B cell (primary cell): ENCODE measurements around the gene FZR1. TPM values are rescaled to one million over a fixed set of nuclear protein-coding genes. Genes with fewer than 3 reads are reported as not detected.

Experiments
- ATAC-seq: fragments of 200-7000 bp; cut with Tn5 transposase; one replicate; pipeline ENCODE4 v1.10.0; 2021; ENCODE audit warnings: low read depth, mild to moderate bottlenecking, moderate number of reproducible peaks, moderate library complexity
- CTCF ChIA-PET: fragments of 350-600 bp; sonication (Branson Sonifier 250); formaldehyde crosslinking; loops from one replicate; lab custom pipeline; 2021; ENCODE audit warnings: antibody characterized with exemption, inconsistent platforms; lab: Charles Lee
- POLR2A ChIA-PET: fragments of 350-600 bp; sonication (Branson Sonifier 250); formaldehyde crosslinking; loops from one replicate; lab custom pipeline; 2021; ENCODE audit warnings: antibody characterized with exemption; lab: Charles Lee
- DNase-seq: peaks from one replicate; pipeline ENCODE4 v3.0.0; 2013
- H2AFZ ChIP-seq: 2 replicates; pipeline ENCODE4 v1.6.1; 2012; ENCODE audit warnings: mild to moderate bottlenecking, low read depth, low read length; ENCODE audit not compliant: insufficient read depth, poor library complexity, severe bottlenecking
- H3K27ac ChIP-seq, 2 donors: 1 replicate in 1 of 2; 2 replicates in 1 of 2; pipeline ENCODE4 v1.5.1; 2012 to 2013; ENCODE audit warnings: low read length in 2 of 2, mild to moderate bottlenecking in 2 of 2, moderate library complexity in 1 of 2
- H3K27me3 ChIP-seq, 4 experiments: fragments of 200-600 bp in 1 of 4; sonication (generic) in 1 of 4; replicated peaks in 1 of 4; 1 replicate in 2 of 4; 2 replicates in 2 of 4; pipeline versions ENCODE4 v1.6.1 to v1.7.0; 2013 to 2016; ENCODE audit warnings: low read length in 3 of 4, mild to moderate bottlenecking in 2 of 4, mixed read lengths in 1 of 4, moderate library complexity in 1 of 4; ENCODE audit not compliant: insufficient read depth in 4 of 4, control insufficient read depth in 3 of 4; ENCODE audit errors: control extremely low read depth in 1 of 4
- H3K36me3 ChIP-seq, 2 experiments: replicated peaks in 1 of 2; 1 replicate in 1 of 2; 2 replicates in 1 of 2; pipeline versions ENCODE4 v1.6.1 to v1.7.1; 2013; ENCODE audit warnings: low read length in 1 of 2; ENCODE audit not compliant: insufficient read depth in 2 of 2, control insufficient read depth in 1 of 2; ENCODE audit errors: control extremely low read depth in 1 of 2, extremely low read depth in 1 of 2
- H3K4me1 ChIP-seq, 2 donors: fragments of 200-600 bp in 1 of 2; sonication (generic) in 1 of 2; 1 replicate in 1 of 2; 2 replicates in 1 of 2; pipeline versions ENCODE4 v1.5.1 to v1.6.1; 2013 to 2017; ENCODE audit warnings: low read length in 2 of 2; ENCODE audit not compliant: control insufficient read depth in 2 of 2, insufficient read depth in 2 of 2
- H3K4me2 ChIP-seq: replicated peaks from 2 replicates; pipeline ENCODE3; 2012; ENCODE audit warnings: mild to moderate bottlenecking, low read depth, low read length; ENCODE audit not compliant: poor library complexity, severe bottlenecking
- H3K4me3 ChIP-seq, 5 experiments: fragments of 200-600 bp in 1 of 5; sonication (generic) in 1 of 5; 1 replicate in 3 of 5; 2 replicates in 2 of 5; pipeline versions ENCODE4 v1.5.1 to v1.7.0; 2011 to 2016; ENCODE audit warnings: low read length in 4 of 5, mild to moderate bottlenecking in 4 of 5, low read depth in 2 of 5, control low read depth in 1 of 5, moderate library complexity in 1 of 5; ENCODE audit not compliant: insufficient read depth in 1 of 5; ENCODE audit errors: control extremely low read depth in 1 of 5, extremely low read depth in 1 of 5
- H3K79me2 ChIP-seq: fragments of 200-600 bp; sonication (generic); one replicate; pipeline ENCODE4 v1.6.0; 2016; ENCODE audit warnings: low read length; ENCODE audit not compliant: control insufficient read depth, insufficient read depth
- H3K9ac ChIP-seq: fragments of 200-600 bp; sonication (generic); 2 replicates; pipeline ENCODE4 v1.6.1; 2017; ENCODE audit warnings: mild to moderate bottlenecking, low read length, moderate library complexity
- H3K9me3 ChIP-seq, 3 donors: one replicate each; pipeline versions ENCODE4 v1.6.1 to v1.7.1; 2013; ENCODE audit warnings: low read length in 2 of 3; ENCODE audit not compliant: control insufficient read depth in 2 of 3, insufficient read depth in 1 of 3; ENCODE audit errors: control extremely low read depth in 1 of 3
- H4K20me1 ChIP-seq: 2 replicates; pipeline ENCODE4 v1.6.0; 2012; ENCODE audit warnings: mild to moderate bottlenecking, low read length; ENCODE audit not compliant: insufficient read depth, control insufficient read depth, poor library complexity, severe bottlenecking
- H3K27ac Mint-ChIP-seq: one replicate; pipeline ENCODE4 v1.8.0; 2021; ENCODE audit warnings: mixed read lengths
- H3K27me3 Mint-ChIP-seq: one replicate; pipeline ENCODE4 v1.8.0; 2021; ENCODE audit warnings: mixed read lengths
- H3K4me1 Mint-ChIP-seq: one replicate; pipeline ENCODE4 v1.8.0; 2021; ENCODE audit warnings: mixed read lengths
- H3K4me3 Mint-ChIP-seq: one replicate; pipeline ENCODE4 v1.8.0; 2021; ENCODE audit warnings: mixed read lengths
- H3K9me3 Mint-ChIP-seq: one replicate; pipeline ENCODE4 v1.8.0; 2022; ENCODE audit warnings: mixed read lengths; ENCODE audit not compliant: insufficient read depth
- EZH2 ChIP-seq: IDR thresholded peaks from 2 replicates; pipeline ENCODE4 v1.6.1; 2012; ENCODE audit warnings: borderline replicate concordance, low read depth, mild to moderate bottlenecking, moderate library complexity, low read length; ENCODE audit not compliant: insufficient read depth, poor library complexity, severe bottlenecking
- WGBS: methylation state at CpG from one replicate; pipeline ENCODE4 v1.1.5; 2013; ENCODE audit warnings: missing lambda C conversion rate; ENCODE audit not compliant: insufficient coverage; 5-methylcytosine and 5-hydroxymethylcytosine counted together
- intact Hi-C: fragments of 100-400 bp; cut with micrococcal nuclease; formaldehyde crosslinking; loops from one replicate; pipeline ENCODE4 v1.10.0; 2022
- polyA plus RNA-seq: library from polyadenylated mRNA; depleted of rRNA; stranded (reverse); fragments of >200 nt; gene quantifications from 2 replicates; pipeline ENCODE4 v1.2.3, GENCODE V29; 2012
- total RNA-seq, 2 donors: library from RNA; stranded (reverse); fragments of 120-200 nt in 1 of 2; gene quantifications; 1 replicate in 1 of 2; 2 replicates in 1 of 2; pipeline versions ENCODE4 v1.2.3 to v1.2.4, GENCODE V29; 2013 to 2022
- TF ChIP-seq, protein P1 (sequence below): fragments of 200-600 bp; IDR thresholded peaks from one replicate; pipeline ENCODE4 v1.8.0; 2022; ENCODE audit warnings: antibody characterized with exemption, mild to moderate bottlenecking

FZR1 gene
- total and polyA plus RNA-seq, 2 donors (not counting 1 experiment from before 2014, with no cell fraction given) = 83.5 to 96.1 TPM

DNA sequence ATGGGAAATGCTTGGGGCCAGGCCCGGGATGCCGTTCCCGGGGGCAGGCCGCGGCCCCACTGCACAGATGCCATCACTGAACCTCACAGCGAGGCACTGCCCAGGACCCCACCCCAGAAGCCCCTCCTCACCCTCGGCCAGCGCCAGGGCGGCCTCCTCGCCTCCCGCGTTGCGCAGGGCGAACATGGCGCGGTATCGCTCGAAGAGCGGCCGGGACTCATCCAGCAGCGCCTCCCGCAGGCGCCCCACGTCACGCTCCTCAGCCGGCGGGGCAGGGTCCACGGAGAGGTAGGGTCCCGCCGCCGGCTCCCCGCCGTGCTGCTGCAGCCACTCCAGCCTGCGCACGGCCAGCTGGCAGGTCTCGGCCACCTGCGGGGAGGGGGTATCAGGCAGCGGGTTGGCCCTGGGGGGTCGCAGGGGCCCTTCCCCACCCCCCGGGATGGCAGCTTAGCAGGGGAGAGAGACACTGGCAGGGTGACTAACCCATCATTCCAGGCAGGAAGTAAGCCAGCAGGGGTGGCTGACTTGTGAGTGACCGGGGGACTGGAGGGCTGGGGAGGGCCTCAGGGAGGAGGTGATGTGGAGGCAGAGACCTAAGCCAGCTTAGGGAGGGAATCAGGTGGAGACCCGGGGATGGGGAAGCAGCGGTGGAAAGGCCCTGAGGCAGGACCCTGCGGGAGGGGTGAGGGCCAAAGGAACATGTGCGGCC is 13.8 kb upstream of the FZR1 start:
- TF ChIP-seq EZH2 = no peak
- TF ChIP-seq, protein P1, sequence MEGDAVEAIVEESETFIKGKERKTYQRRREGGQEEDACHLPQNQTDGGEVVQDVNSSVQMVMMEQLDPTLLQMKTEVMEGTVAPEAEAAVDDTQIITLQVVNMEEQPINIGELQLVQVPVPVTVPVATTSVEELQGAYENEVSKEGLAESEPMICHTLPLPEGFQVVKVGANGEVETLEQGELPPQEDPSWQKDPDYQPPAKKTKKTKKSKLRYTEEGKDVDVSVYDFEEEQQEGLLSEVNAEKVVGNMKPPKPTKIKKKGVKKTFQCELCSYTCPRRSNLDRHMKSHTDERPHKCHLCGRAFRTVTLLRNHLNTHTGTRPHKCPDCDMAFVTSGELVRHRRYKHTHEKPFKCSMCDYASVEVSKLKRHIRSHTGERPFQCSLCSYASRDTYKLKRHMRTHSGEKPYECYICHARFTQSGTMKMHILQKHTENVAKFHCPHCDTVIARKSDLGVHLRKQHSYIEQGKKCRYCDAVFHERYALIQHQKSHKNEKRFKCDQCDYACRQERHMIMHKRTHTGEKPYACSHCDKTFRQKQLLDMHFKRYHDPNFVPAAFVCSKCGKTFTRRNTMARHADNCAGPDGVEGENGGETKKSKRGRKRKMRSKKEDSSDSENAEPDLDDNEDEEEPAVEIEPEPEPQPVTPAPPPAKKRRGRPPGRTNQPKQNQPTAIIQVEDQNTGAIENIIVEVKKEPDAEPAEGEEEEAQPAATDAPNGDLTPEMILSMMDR = no peak
- Histone ChIP-seq H3K79me2 (peaks cover 4% of the 10 kb centered on the region), H2AFZ (no peak overlapping the region), H3K4me3 (no peak overlapping the region), H3K4me2 (no peak overlapping the region), H3K9me3 (no peaks in the 10 kb centered on the region), H3K27me3 (no peaks in the 10 kb centered on the region), H3K9ac (no peak overlapping the region), H3K36me3 (peaks cover 0 to 34% of the 10 kb centered on the region in 2 experiments), H4K20me1 (no peaks in the 10 kb centered on the region), H3K27ac (no peak overlapping the region), H3K4me1 (no peaks in the 10 kb centered on the region)
- whole genome bisulfite sequencing = 97% methylated on average over 45 of the region's 45 CpGs
- no peak for ATAC-seq
- Mint-ChIP-seq H3K27me3 (no peaks in the 10 kb centered on the region), H3K4me3 (no peak overlapping the region), H3K27ac (no peak overlapping the region), H3K4me1 (no peaks in the 10 kb centered on the region), H3K9me3 (no peaks in the 10 kb centered on the region)
- ChIA-PET CTCF (interaction anchor here (1.4 kb wide), 1 partner anchor 19 kb away, joined by 3 read pairs; no protein-coding TSS in a partner anchor), POLR2A (interaction anchor here (0.6 kb wide), 1 partner anchor 8 kb away, joined by 6 read pairs; no protein-coding TSS in a partner anchor)
- intact Hi-C loops = no loop called here
- DNase-seq = no peak

DNA sequence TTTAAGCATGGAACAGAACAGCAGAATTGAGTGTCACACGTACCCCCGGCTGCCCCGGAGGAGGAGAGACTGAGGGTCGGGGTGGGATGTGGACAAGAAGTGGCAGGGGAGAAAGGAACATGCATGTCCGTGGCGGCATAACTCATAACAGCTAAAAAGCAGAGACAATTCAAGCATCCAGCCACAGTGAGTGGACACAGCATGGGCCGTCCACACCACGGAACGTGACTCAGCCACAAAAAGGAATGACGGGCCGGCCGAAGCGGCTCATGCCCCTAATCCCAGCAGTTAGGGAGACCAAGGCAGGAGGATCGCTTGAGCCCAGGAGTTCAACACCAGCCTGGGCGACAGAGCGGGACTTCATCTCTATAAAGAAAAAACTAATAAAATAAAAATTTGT is 13.2 kb upstream of the FZR1 start:
- Histone ChIP-seq H3K79me2 (peaks cover 11% of the 10 kb centered on the region), H4K20me1 (no peaks in the 10 kb centered on the region), H3K9ac (no peak overlapping the region), H3K9me3 (no peaks in the 10 kb centered on the region), H3K27ac (no peak overlapping the region), H2AFZ (no peak overlapping the region), H3K4me3 (no peak overlapping the region), H3K4me2 (no peak overlapping the region), H3K36me3 (peaks cover 0 to 34% of the 10 kb centered on the region in 2 experiments), H3K27me3 (no peaks in the 10 kb centered on the region), H3K4me1 (no peaks in the 10 kb centered on the region)
- 98% methylated on average over 12 of the region's 16 CpGs for WGBS
- Mint-ChIP-seq H3K4me1 (peaks cover 1% of the 10 kb centered on the region), H3K4me3 (no peak overlapping the region), H3K9me3 (no peaks in the 10 kb centered on the region), H3K27ac (no peak overlapping the region), H3K27me3 (no peaks in the 10 kb centered on the region)
- ATAC-seq = no peak
- no peak for TF ChIP-seq EZH2
- intact Hi-C loops = no loop called here
- CTCF ChIA-PET = no interaction called here
- DNase-seq = no peak
- POLR2A ChIA-PET = no interaction called here
